GM12878 (cell line): ENCODE data around the gene LCOR. TPM values are rescaled to one million over a fixed set of nuclear protein-coding genes. Genes with fewer than 3 reads are reported as not detected.

ENCODE experiments used
- ATAC-seq: fragments of 200-7000 bp; cut with Tn5 transposase; 3 replicates; pipeline ENCODE4 v1.9.1; 2020; ENCODE audit warnings: mild to moderate bottlenecking, moderate library complexity
- BruUV-seq: library from RNA; stranded (reverse); fragments of 400-500 nt; replicated peaks from 2 replicates; lab custom pipeline; 2021; lab: Mats Ljungman, UMichigan
- CTCF ChIA-PET: fragments of 300-600 bp; sonication (Branson Sonifier 250); formaldehyde crosslinking; extraction: SDS; loops from one replicate; lab custom pipeline; 2021; ENCODE audit warnings: inconsistent platforms; lab: Yijun Ruan, JAX
- POLR2A ChIA-PET: fragments of 350-600 bp; formaldehyde crosslinking; extraction: SDS; loops from one replicate; lab custom pipeline; 2021; ENCODE audit warnings: inconsistent platforms; lab: Charles Lee
- RAD21 ChIA-PET: fragments of 300-600 bp; sonication (Branson Sonifier 250); formaldehyde crosslinking; loops from one replicate; lab custom pipeline; 2023; ENCODE audit warnings: antibody characterized with exemption; ENCODE audit not compliant: unreplicated experiment; lab: Charles Lee
- SMC1A ChIA-PET: fragments of 300-600 bp; sonication (Branson Sonifier 250); formaldehyde crosslinking; loops from one replicate; lab custom pipeline; 2023; ENCODE audit not compliant: unreplicated experiment, uncharacterized antibody; lab: Charles Lee
- DNase-seq: peaks from one replicate; pipeline ENCODE4 v3.0.0-alpha.2; 2011; ENCODE audit warnings: low read depth, low spot score
- FAIRE-seq: peaks from 3 replicates; lab custom pipeline; 2011; peaks lifted over from hg19 to GRCh38; lab: Jason Lieb, UNC
- H2AFZ ChIP-seq: 2 replicates; pipeline ENCODE4 v1.6.0; 2011; ENCODE audit warnings: low read depth, low read length, control low read depth; ENCODE audit not compliant: control insufficient read depth
- H3K27ac ChIP-seq: 2 replicates; pipeline ENCODE4 v1.5.1; 2011; ENCODE audit warnings: control low read depth; ENCODE audit not compliant: control insufficient read depth, insufficient read depth
- H3K27me3 ChIP-seq, 2 experiments: replicated peaks in 1 of 2; 2 replicates each; pipeline versions ENCODE4 v1.6.0 to v1.6.1; 2011; ENCODE audit warnings: low read length in 1 of 2; ENCODE audit not compliant: control insufficient read depth in 2 of 2, insufficient read depth in 2 of 2
- H3K36me3 ChIP-seq, 2 experiments: 2 replicates each; pipeline ENCODE4 v1.5.1; 2011; ENCODE audit warnings: low read length in 1 of 2; ENCODE audit not compliant: control insufficient read depth in 2 of 2, insufficient read depth in 2 of 2
- H3K4me1 ChIP-seq: 2 replicates; pipeline ENCODE4 v1.6.1; 2011; ENCODE audit warnings: mild to moderate bottlenecking, low read length, moderate library complexity, mixed read lengths; ENCODE audit not compliant: control insufficient read depth, insufficient read depth
- H3K4me2 ChIP-seq: 2 replicates; pipeline ENCODE4 v1.6.0; 2011; ENCODE audit warnings: control low read depth; ENCODE audit not compliant: control insufficient read depth, insufficient read depth
- H3K4me3 ChIP-seq: fragments of 200-600 bp; sonication (generic); 2 replicates; pipeline ENCODE4 v1.5.1; 2016
- H3K79me2 ChIP-seq: 2 replicates; pipeline ENCODE4 v1.6.0; 2011; ENCODE audit warnings: low read length; ENCODE audit not compliant: control insufficient read depth, insufficient read depth
- H3K9ac ChIP-seq: 2 replicates; pipeline ENCODE4 v1.8.0; 2011; ENCODE audit warnings: low read length, control low read depth, mixed read lengths; ENCODE audit not compliant: control insufficient read depth, insufficient read depth
- H3K9me3 ChIP-seq: replicated peaks from 3 replicates; pipeline ENCODE4 v1.5.1; 2011; ENCODE audit warnings: mild to moderate bottlenecking, low read length; ENCODE audit not compliant: control insufficient read depth, insufficient read depth
- H4K20me1 ChIP-seq: 2 replicates; pipeline ENCODE4 v1.6.0; 2011; ENCODE audit not compliant: control insufficient read depth, insufficient read depth
- ATF3 ChIP-seq: IDR thresholded peaks from 2 replicates; pipeline ENCODE4 v1.6.1; 2011; ENCODE audit warnings: low read depth, mild to moderate bottlenecking, low read length, moderate library complexity, borderline replicate concordance; ENCODE audit errors: extremely low read depth
- BCL11A ChIP-seq: IDR thresholded peaks from 2 replicates; pipeline ENCODE4 v1.6.1; 2011; ENCODE audit warnings: low read depth, low read length
- CUX1 ChIP-seq: IDR thresholded peaks from 2 replicates; pipeline ENCODE4 v1.6.1; 2012; ENCODE audit warnings: improper control_type of control experiment, low read depth, low read length; ENCODE audit not compliant: insufficient replicate concordance
- E2F8 ChIP-seq: fragments of 450-650 bp; IDR thresholded peaks from 2 replicates; pipeline ENCODE4 v1.6.1; 2018; ENCODE audit warnings: mild to moderate bottlenecking, low read depth, moderate library complexity; ENCODE audit not compliant: partially characterized antibody
- FOXK2 ChIP-seq: fragments of 450-650 bp; IDR thresholded peaks from 2 replicates; pipeline ENCODE4 v1.6.1; 2017; ENCODE audit warnings: mild to moderate bottlenecking, moderate library complexity
- IKZF2 ChIP-seq, 2 experiments: fragments of 450-650 bp; IDR thresholded peaks; 2 replicates each; pipeline ENCODE4 v1.6.1; 2017; ENCODE audit warnings: mild to moderate bottlenecking in 2 of 2, moderate library complexity in 2 of 2
- JUNB ChIP-seq: IDR thresholded peaks from 2 replicates; pipeline ENCODE4 v1.6.1; 2016; ENCODE audit warnings: antibody characterized with exemption, mild to moderate bottlenecking
- NFYB ChIP-seq: IDR thresholded peaks from 2 replicates; pipeline ENCODE4 v1.6.1; 2011; ENCODE audit warnings: low read depth, mild to moderate bottlenecking, low read length, improper control_type of control experiment, moderate library complexity; ENCODE audit not compliant: insufficient read depth
- NR2C2 ChIP-seq: IDR thresholded peaks from 2 replicates; pipeline ENCODE4 v1.6.1; 2011; ENCODE audit warnings: borderline replicate concordance, low read depth; ENCODE audit not compliant: control insufficient read depth, insufficient read length
- POU2F2 ChIP-seq: IDR thresholded peaks from 3 replicates; pipeline ENCODE4 v1.6.1; 2011; ENCODE audit warnings: low read depth, mild to moderate bottlenecking, low read length, borderline replicate concordance
- RUNX3 ChIP-seq: IDR thresholded peaks from 2 replicates; pipeline ENCODE4 v1.6.1; 2012; ENCODE audit warnings: low read length, inconsistent platforms
- SIX5 ChIP-seq: IDR thresholded peaks from 2 replicates; pipeline ENCODE4 v1.6.1; 2011; ENCODE audit warnings: mild to moderate bottlenecking, low read depth, low read length, moderate library complexity; ENCODE audit not compliant: severe bottlenecking
- SP1 ChIP-seq: IDR thresholded peaks from one replicate; pipeline ENCODE4 v1.6.1; 2011; ENCODE audit warnings: low read depth, low read length
- SREBF1 ChIP-seq: IDR thresholded peaks from 2 replicates; pipeline ENCODE4 v1.6.1; 2012; ENCODE audit warnings: mild to moderate bottlenecking, low read length
- STAT1 ChIP-seq: fragments of 450-650 bp; conservative IDR thresholded peaks from 2 replicates; pipeline ENCODE4 v1.6.1; 2014; ENCODE audit warnings: antibody characterized with exemption, mild to moderate bottlenecking
- TCF7 ChIP-seq: IDR thresholded peaks from 2 replicates; pipeline ENCODE4 v1.6.1; 2014; ENCODE audit warnings: antibody characterized with exemption, borderline replicate concordance
- YBX1 ChIP-seq: fragments of 450-650 bp; IDR thresholded peaks from 2 replicates; pipeline ENCODE4 v1.6.1; 2016; ENCODE audit warnings: antibody characterized with exemption
- WGBS: methylation state at CpG from one replicate; pipeline ENCODE4 v1.1.6; 2016; ENCODE audit warnings: low lambda C conversion rate; ENCODE audit not compliant: insufficient replicate concordance, insufficient coverage; ENCODE audit errors: missing lambda C conversion rate; 5-methylcytosine and 5-hydroxymethylcytosine counted together
- in situ Hi-C: fragments of 300-500 bp; cut with MboI; formaldehyde crosslinking; loops from 9 replicates; pipeline ENCODE4 v1.14.3; 2018; ENCODE audit warnings: mixed read lengths
- intact Hi-C: fragments of 100-400 bp; cut with micrococcal nuclease; formaldehyde crosslinking; loops from one replicate; pipeline ENCODE4 v1.14.2; 2022; ENCODE audit not compliant: unreplicated experiment
- polyA plus RNA-seq, 11 experiments: library from polyadenylated mRNA; depleted of rRNA in 4 of 11; unstranded in 6 of 11; stranded (reverse) in 5 of 11; fragments of >200 nt; fragmentation: Nextera tagmentation in 4 of 11; fragmentation: Illumina TruSeq in 1 of 11; extraction: Ambion mirVana in 4 of 11; extraction: Trizol in 1 of 11; gene quantifications; 1 replicate in 1 of 11; 2 replicates in 10 of 11; pipeline versions ENCODE4 v1.2.1 to v1.2.3, GENCODE V29; 2011 to 2016; ENCODE audit warnings: inconsistent platforms in 2 of 11, missing spikeins in 2 of 11, low read depth in 1 of 11
- total RNA-seq, 4 experiments: library from RNA; depleted of rRNA in 3 of 4; stranded (reverse); fragments of >200 nt in 3 of 4; fragmentation: Illumina TruSeq in 1 of 4; extraction: Trizol in 1 of 4; gene quantifications; 2 replicates each; pipeline versions ENCODE4 v1.2.1 to v1.2.3, GENCODE V29; 2013 to 2021

The LCOR gene
- total and polyA plus RNA-seq, 10 of the 15 experiments (the other 5 are each of a cell fraction or from before 2014, with no cell fraction given): 1.6 to 22.0 (median 13.2) TPM

GRCh38 chr10:96834120-96834519 lies 2.0 kb downstream of the LCOR start:
- no peak for DNase-seq
- ATAC-seq: no peak
- Histone ChIP-seq H3K27me3 (no peaks in the 10 kb centered on the region), H3K4me3 (peak overlapping the region; percentile 100), H3K9me3 (no peaks in the 10 kb centered on the region; the same call in 2 of the 3 replicates), H3K27ac (peak overlapping the region; percentile 64; the same call in 1 of the 2 replicates), H3K9ac (peak overlapping the region; percentile 82), H3K79me2 (peaks cover 64% of the 10 kb centered on the region), H2AFZ (no peak overlapping the region), H3K36me3 (peaks cover 0 to 2% of the 10 kb centered on the region in 2 experiments; a peak in 1 of 4 replicates), H4K20me1 (peaks cover 3% of the 10 kb centered on the region; the same call in 1 of the 2 replicates), H3K4me1 (peaks cover 17% of the 10 kb centered on the region), H3K4me2 (peak overlapping the region; percentile 91)
- BruUV-seq: TSS peak; percentile 47
- ChIA-PET POLR2A (interaction anchor here (1.3 kb wide), 1 partner anchor 70 kb away, joined by 7 read pairs; no protein-coding TSS in a partner anchor), RAD21 (interaction anchor here (0.8 to 2.1 kb wide), 2 partner anchors 86 to 191 kb away, joined by 3 to 11 read pairs; no protein-coding TSS in a partner anchor), CTCF (interaction anchor here (0.6 to 1.0 kb wide), 2 partner anchors 110 to 191 kb away, joined by 3 to 5 read pairs; no protein-coding TSS in a partner anchor), SMC1A (interaction anchor here (0.9 to 1.0 kb wide), 2 partner anchors 27 to 70 kb away, joined by 3 to 5 read pairs; no protein-coding TSS in a partner anchor)
- intact Hi-C loops (loop anchor here (5.0 to 10.0 kb wide), 4 partner anchors 78 to 439 kb away; partner anchors contain the start of gene TM9SF3), in situ Hi-C loops (no loop called here)
- 35% methylated on average over 8 of the region's 8 CpGs for WGBS
- FAIRE-seq: no peak
- TF ChIP-seq SREBF1 (no peak), BCL11A (no peak), RUNX3 (no peak), JUNB (peak; percentile 18; the same call in 1 of the 2 replicates), POU2F2 (no peak), STAT1 (no peak), E2F8 (no peak), CUX1 (no peak), IKZF2 (IDR thresholded peaks at IDR 0.05) (no peak), YBX1 (no peak), NR2C2 (no peak), NFYB (peak; percentile 54; the same call in 1 of the 2 replicates), TCF7 (no peak), SP1 (no peak), SIX5 (no peak), ATF3 (no peak), FOXK2 (no peak)
